ENCODE measurements around the gene CKAP2L.

GRCh38 chr2:112774536-112775285 is 10.3 kb upstream of the CKAP2L start:
- TF ChIP-seq POLR2A (IDR thresholded peaks at IDR 0.05) = no peak
- TF ChIP-seq CTCF (IDR thresholded peaks at IDR 0.05 in 4 of 5, conservative IDR thresholded peaks at IDR 0.05 in 1 of 5) = no peak
